ENCODE data around the gene TFAM. TPM values are rescaled to one million over a fixed set of nuclear protein-coding genes. Genes with fewer than 3 reads are reported as not detected.
A peak's percentile ranks its signal among the peaks of the same experiment; 100 is the strongest.

TFAM gene
- total RNA-seq, 1 donor from 2014 or later: 64.2 TPM

DNA sequence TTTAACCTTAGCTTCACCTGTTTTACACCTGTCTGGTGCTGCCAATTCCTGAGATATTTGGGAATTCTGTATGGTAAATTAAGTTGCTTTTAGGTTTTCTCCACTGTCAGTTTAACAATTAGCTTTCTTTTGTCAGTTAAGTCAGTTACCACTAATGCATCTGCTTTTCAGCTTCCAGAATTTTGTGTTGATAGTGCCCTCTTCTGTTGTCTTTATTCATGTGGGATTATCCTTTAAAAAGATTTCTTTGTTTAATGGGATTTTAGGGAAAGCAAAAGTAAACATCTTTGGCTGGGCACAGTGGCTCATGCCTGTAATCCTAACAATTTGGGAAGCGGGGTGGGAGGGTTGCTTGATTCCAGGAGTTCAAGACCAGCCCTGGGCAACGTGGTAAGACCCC is 8.1 kb downstream of the TFAM start:
- TF ChIP-seq, protein P1, sequence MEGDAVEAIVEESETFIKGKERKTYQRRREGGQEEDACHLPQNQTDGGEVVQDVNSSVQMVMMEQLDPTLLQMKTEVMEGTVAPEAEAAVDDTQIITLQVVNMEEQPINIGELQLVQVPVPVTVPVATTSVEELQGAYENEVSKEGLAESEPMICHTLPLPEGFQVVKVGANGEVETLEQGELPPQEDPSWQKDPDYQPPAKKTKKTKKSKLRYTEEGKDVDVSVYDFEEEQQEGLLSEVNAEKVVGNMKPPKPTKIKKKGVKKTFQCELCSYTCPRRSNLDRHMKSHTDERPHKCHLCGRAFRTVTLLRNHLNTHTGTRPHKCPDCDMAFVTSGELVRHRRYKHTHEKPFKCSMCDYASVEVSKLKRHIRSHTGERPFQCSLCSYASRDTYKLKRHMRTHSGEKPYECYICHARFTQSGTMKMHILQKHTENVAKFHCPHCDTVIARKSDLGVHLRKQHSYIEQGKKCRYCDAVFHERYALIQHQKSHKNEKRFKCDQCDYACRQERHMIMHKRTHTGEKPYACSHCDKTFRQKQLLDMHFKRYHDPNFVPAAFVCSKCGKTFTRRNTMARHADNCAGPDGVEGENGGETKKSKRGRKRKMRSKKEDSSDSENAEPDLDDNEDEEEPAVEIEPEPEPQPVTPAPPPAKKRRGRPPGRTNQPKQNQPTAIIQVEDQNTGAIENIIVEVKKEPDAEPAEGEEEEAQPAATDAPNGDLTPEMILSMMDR (conservative IDR thresholded peaks at IDR 0.05): no peak
- no peaks in the 10 kb centered on the region for H3K9me3 Mint-ChIP-seq
- no peaks in the 10 kb centered on the region for H3K27me3 Mint-ChIP-seq (ENCODE audit: low read depth)
- peaks cover 17% of the 10 kb centered on the region for H3K36me3 Mint-ChIP-seq (ENCODE audit: low read depth)
- H3K27ac Mint-ChIP-seq (ENCODE audit: unreplicated experiment): no peak overlapping the region
- no peak overlapping the region for H3K4me3 Mint-ChIP-seq
- peaks cover 11% of the 10 kb centered on the region for H3K4me1 Mint-ChIP-seq
- no peak for DNase-seq (ENCODE audit: low read depth, low spot score)

DNA sequence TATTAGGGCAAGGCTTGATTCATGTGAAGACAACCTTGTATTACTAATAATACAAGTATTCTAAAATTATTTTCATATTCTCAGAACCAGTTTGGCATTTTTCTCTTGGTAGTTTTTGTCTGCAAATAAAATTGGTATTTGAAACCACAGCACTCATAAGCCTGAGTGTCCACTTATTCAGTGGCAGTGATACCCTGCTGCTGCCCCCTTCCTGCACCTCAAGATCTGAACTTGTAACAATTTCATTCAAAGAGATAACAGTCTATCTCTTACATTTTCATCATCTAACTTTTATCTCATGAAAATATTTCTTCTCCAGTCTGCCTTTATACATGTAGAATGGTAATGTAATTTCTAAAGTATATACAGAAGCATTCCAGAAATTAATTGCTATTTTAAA is 9.3 kb downstream of the TFAM start:
- Mint-ChIP-seq H3K36me3 (ENCODE audit: low read depth) (peaks cover 15% of the 10 kb centered on the region), H3K27ac (ENCODE audit: unreplicated experiment) (no peak overlapping the region), H3K27me3 (ENCODE audit: low read depth) (no peaks in the 10 kb centered on the region), H3K9me3 (no peaks in the 10 kb centered on the region), H3K4me1 (peaks cover 9% of the 10 kb centered on the region), H3K4me3 (no peak overlapping the region)
- TF ChIP-seq, protein P1 (conservative IDR thresholded peaks at IDR 0.05): no peak
- DNase-seq (ENCODE audit: low read depth, low spot score): no peak

DNA sequence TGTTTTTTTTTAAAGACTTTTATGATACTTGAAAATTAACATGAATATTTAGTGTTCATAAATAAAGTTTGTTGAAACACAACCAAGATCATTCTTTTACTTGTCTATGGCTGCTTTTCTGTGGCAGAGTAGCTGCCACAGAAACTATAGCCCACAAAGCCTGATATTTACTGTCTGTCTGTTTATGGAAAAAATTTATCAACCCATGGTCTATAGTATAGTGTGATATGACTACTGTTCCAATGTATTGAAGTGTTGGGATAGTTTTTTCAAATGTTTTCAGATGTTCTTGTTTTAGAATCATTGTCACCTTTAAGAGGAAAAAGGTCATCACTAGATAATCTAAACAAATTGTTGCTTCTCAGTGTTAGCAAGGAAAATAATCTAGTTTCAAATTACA is 10.8 kb downstream of the TFAM start:
- TF ChIP-seq, protein P1 (conservative IDR thresholded peaks at IDR 0.05): no peak
- Mint-ChIP-seq H3K9me3 (no peaks in the 10 kb centered on the region), H3K27me3 (ENCODE audit: low read depth) (no peaks in the 10 kb centered on the region), H3K36me3 (ENCODE audit: low read depth) (peaks cover 14% of the 10 kb centered on the region), H3K4me3 (no peak overlapping the region), H3K27ac (ENCODE audit: unreplicated experiment) (no peak overlapping the region), H3K4me1 (no peaks in the 10 kb centered on the region)
- no peak for DNase-seq (ENCODE audit: low read depth, low spot score)

DNA sequence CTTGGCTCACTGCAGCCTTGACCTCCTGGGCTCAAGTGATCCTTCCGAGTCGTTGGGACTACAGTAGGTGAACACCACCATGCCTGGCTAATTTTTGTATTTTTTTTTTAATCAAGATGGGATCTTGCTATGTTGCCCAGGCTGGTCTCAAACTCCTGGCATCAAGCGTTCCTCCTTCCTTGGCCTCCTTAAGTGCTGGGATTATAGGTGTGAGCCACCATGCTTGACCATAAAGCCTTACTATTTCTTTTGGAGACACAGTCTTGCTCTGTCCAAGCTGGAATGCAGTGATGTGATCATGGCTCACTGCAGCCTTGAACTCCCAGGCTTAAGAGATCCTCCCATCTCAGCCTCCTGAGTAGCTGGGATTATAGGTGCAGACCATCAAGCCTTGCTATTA is 12.6 kb downstream of the TFAM start:
- H3K4me1 Mint-ChIP-seq: no peaks in the 10 kb centered on the region
- H3K4me3 Mint-ChIP-seq: no peak overlapping the region
- no peak for DNase-seq (ENCODE audit: low read depth, low spot score)
- peaks cover 8% of the 10 kb centered on the region for H3K36me3 Mint-ChIP-seq (ENCODE audit: low read depth)
- TF ChIP-seq, protein P1 (conservative IDR thresholded peaks at IDR 0.05): no peak
- no peak overlapping the region for H3K27ac Mint-ChIP-seq (ENCODE audit: unreplicated experiment)
- H3K9me3 Mint-ChIP-seq: no peaks in the 10 kb centered on the region
- H3K27me3 Mint-ChIP-seq (ENCODE audit: low read depth): no peaks in the 10 kb centered on the region

DNA sequence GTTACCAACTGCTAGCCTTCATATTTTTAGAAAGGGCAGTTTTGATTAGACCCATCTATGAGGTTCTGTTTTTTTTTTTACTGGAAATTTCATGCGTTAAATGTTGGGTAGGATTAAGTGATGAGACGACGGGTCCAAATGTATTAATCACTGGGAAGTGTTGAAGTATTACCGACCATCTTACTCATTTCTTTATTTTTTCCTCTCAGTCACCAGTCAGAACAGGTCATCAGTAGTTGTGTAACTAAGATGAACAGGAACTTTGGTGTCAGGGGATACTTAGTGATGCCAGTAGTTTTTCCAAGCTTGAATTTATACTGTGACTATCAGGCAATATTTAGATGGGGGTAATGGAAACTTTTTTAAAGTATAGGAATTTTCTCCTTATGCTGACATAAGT is 14.2 kb downstream of the TFAM start:
- Mint-ChIP-seq H3K4me3 (no peak overlapping the region), H3K4me1 (no peaks in the 10 kb centered on the region), H3K27ac (ENCODE audit: unreplicated experiment) (no peak overlapping the region), H3K36me3 (ENCODE audit: low read depth) (peaks cover 8% of the 10 kb centered on the region), H3K27me3 (ENCODE audit: low read depth) (no peaks in the 10 kb centered on the region), H3K9me3 (no peaks in the 10 kb centered on the region)
- no peak for DNase-seq (ENCODE audit: low read depth, low spot score)
- TF ChIP-seq, protein P1 (conservative IDR thresholded peaks at IDR 0.05): no peak

DNA sequence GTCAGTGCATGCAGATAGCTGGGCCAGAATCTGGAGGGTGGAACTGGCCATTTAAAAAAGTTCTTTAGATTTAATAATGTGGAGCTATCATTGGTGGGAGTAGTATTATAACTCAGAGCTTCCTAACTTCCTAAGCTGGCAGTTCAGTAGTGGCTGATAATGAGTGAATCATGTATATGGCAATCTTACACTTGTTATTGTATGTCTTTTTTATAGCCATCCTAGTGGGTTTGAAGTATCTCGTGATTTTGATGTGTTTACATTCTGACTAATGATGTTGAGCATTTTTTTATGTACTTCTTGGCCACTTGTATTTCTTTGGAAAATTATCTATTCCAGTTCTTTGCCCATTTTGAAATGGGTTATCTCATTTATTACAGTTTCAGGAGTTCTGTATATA is 15.4 kb downstream of the TFAM start:
- H3K27me3 Mint-ChIP-seq (ENCODE audit: low read depth): no peaks in the 10 kb centered on the region
- H3K36me3 Mint-ChIP-seq (ENCODE audit: low read depth): peaks cover 8% of the 10 kb centered on the region
- H3K27ac Mint-ChIP-seq (ENCODE audit: unreplicated experiment): peak overlapping the region; percentile 27
- no peaks in the 10 kb centered on the region for H3K4me1 Mint-ChIP-seq
- no peak overlapping the region for H3K4me3 Mint-ChIP-seq
- DNase-seq (ENCODE audit: low read depth, low spot score): no peak
- TF ChIP-seq, protein P1 (conservative IDR thresholded peaks at IDR 0.05): no peak
- no peaks in the 10 kb centered on the region for H3K9me3 Mint-ChIP-seq
